GM18520 (cell line): Measurements from ENCODE around the gene AK8.

Source experiments
- ATAC-seq: cut with Tn5 transposase; IDR thresholded peaks from one replicate; pipeline ENCODE4 v1.9.1; 2021; ENCODE audit not compliant: unreplicated experiment

AK8 gene

GRCh38 chr9:132800038-132800648 is 77.9 kb downstream of the AK8 start:
- ATAC-seq = no peak

GRCh38 chr9:132798817-132799790 is 79.0 kb downstream of the AK8 start:
- ATAC-seq = no peak

DNA sequence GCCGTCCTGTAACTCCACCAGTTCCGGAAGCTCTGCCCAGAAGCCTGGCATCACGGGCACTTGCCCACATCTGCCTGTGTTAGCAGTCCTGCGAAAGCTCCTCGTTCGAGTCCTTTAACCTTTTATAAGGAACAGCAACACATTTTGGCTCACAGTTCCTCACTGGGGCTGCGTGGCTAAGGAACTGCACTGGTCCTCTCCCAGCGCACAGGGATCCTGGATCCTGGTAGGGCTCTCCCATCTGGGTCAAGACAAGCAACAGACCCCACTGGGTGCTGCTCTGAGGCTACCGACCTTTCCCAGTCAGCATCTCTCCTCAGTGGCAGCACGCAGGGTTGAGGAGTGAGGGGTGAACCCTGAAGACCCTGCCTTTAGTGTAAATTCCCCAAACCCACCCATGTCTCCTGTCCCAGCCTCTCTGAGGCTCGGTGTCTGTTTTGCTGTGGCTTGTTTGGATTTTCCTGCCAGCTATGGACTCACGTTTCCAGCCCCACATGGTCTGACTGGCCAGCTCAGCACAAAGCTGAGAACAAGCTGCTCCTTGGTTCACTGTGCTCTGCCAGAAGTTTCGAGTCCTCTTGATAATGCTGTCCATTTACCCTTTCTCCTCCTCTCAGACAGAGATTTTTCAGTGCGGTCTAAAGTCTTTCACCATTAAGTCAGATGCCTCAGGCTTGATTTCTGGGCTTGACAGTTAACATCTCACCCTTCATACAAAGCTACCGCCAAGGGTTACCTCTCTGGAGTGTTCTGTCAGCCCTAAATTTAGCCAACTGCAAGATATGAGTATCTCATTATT is 80.0 kb downstream of the AK8 start:
- no peak for ATAC-seq

DNA sequence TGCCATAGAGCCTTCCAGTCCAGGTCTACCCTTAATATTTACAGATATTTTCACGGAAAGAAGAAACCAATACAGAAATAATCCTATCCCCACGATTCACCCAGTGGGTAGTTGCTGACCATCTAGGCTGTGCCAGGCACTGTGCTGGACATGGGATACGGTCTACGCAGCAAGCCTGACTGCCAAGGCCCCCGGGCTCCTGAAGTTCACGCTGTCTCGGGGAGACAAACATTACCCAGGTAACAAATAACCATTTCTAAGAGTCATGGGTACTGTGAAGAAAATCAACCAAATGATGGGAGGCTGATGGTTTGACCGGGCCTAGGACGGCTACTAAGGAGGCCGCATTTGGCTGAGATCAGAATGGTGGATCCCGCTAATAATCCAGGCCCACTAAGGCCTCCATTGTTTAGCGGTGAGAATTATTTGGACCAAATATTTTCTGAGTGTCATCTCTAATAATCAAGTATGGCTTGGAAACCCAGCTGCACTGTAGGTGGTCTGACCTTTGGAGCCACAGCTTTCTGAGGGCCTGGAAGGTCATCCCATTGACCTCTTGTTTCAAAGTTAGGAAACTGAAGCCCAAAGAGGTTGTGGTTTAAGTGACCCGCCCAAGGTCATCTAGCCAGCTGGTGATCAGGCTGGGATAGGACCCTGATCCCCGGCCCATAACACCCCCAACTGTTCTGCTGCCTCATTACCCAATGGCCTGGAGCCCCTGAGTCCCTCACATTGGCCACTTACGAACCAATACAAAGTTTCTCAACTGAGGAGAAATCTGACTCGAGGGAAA is 82.4 kb downstream of the AK8 start:
- no peak for ATAC-seq

DNA sequence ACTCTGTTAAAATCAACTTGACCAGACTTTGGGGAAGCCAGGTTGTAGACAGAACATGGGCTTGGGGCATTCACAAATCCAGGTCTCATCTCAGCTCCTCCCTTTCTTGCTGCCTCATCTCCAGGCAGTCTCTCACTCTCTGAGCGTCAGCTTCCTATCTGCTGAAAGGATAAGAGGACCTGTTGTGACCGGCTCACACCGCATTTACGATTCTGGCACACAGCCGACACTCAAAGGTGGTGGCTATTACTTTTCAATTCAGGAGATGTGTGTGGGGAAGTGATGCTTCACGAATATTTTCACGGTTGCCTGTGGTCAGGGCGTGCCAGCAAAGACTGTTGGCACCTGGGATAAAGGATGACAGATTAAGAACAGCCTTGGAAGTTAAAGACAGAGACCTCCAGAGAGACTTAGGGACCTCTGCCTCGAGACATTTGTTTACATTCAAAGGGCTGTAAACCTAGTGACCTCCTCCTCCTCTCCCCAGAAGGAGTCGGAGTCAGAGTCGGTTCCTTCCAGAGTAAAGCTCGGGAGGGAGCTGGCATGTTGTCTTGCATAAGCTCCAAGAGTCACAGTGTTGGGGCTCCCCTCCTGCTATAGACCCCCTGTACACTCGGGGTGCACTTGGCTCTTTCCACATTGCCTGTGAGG is 83.2 kb downstream of the AK8 start:
- no peak for ATAC-seq

GRCh38 chr9:132793606-132794580 is 84.2 kb downstream of the AK8 start:
- ATAC-seq = no peak

GRCh38 chr9:132792547-132792946 is 85.5 kb downstream of the AK8 start:
- no peak for ATAC-seq

DNA sequence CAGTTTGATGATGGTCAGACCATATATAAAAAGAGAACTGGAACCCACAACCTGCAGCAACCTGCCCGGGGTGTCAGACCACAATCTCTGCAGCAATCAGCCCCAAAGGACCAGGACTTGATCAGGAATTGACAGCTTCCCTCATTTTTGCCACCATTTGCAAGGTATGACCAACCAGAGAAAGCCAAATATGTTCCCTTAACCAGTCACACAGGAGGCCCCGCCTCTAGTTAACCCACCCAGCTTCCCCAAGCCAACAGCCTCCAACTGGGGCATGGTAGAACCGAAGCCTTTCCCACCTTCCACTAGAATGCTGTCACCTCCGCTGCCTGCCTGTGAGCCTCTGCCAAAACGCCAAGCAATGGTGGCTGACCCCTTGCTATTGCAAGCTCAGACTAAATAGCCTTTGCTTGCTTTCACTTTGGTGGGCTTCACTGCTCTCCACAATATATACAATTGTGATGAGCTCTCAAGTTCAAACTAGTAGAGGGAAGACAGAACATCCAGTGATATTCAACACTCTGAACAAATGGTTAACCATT is 86.3 kb downstream of the AK8 start:
- no peak for ATAC-seq

GRCh38 chr9:132789719-132790118 is 88.4 kb downstream of the AK8 start:
- ATAC-seq = no peak

- ATAC-seq = no peak
These were observed 89.7 kb downstream of the AK8 start for GRCh38 chr9:132788378-132788777.

GRCh38 chr9:132787748-132788159 is 90.3 kb downstream of the AK8 start:
- ATAC-seq = no peak

GRCh38 chr9:132784286-132784830 is 93.7 kb downstream of the AK8 start:
- no peak for ATAC-seq

DNA sequence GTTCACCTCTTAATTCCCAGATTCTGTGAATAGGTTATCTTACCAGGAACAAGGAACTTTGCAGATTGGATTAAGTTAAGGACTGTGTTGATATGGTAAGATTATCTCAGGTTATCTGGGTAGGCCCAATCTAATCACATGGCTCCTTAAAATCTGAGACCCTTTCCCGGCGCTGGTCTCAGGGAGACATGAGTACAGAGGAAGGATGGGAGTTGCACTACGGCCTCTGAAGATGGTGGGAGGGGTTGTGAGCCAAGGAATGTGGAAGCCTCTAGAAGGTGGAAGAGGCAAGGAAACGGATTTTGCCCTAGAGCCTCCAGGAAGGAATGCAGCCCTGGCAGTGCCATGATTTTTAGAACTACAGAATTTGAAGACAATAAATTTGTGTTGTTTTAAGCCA is 95.1 kb downstream of the AK8 start:
- ATAC-seq = no peak

- ATAC-seq = no peak
These were observed 96.0 kb downstream of the AK8 start for GRCh38 chr9:132782037-132782436.

DNA sequence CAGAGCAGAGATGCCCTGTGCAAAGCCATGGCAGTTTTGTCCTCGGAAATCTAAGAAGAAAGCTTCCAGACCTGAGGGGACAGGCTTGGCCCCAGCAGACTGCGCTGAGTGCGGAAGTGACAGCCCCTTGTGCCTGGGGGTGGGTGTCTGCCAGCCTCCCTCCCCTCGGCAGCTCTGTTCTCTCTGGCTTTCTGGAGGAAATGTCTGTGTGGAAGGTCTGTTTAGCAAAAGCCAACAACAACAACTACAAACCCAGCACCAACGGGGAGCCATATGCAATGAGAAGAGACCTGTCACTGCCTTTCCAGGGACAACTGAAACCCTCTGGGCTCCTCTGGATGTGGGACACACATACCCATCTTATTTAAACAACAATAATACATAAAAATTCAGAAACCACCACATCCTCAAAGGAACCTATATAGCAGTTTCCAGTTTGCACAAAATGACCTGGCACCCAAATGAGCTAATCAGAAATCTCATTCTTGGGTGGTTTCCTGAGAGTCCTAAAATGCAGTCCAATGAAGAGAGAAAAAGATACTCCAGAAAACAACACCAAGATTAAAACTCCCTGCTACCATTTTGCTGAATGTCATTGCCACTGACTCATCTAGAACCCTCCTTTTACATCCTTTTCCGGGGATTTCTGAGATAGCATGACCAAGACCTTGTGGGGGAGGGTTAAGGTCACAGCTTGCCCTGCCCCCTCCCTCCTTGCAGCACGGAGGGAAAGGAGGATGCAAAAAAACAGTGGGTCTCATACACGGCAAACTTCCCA is 97.7 kb downstream of the AK8 start:
- no peak for ATAC-seq

- no peak for ATAC-seq
These were observed 101.2 kb downstream of the AK8 start for GRCh38 chr9:132776891-132777290.

GRCh38 chr9:132776268-132776667 is 101.8 kb downstream of the AK8 start:
- ATAC-seq = no peak

DNA sequence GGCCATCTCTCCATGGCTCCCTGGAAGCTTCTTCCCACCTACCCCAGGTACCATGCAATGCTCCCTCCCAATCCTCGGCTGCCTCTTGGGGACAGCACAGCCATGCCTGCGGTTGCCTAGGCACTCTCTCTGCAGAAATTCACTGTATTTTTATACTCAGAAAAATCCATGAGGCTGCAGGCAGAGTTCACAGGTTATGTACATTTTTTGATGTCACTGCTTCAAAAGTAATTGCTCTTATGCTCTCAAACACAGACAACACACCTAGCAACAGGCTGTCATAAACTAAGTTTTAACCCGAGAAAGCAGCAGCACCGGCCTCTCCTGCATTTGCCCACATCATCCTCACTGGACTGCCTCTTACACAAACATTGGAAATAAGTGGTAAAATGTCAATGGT is 102.4 kb downstream of the AK8 start:
- no peak for ATAC-seq
